Stomach (tissue), 9 donors: Measurements from ENCODE around the gene GPR42. TPM values are rescaled to one million over a fixed set of nuclear protein-coding genes. Genes with fewer than 3 reads are reported as not detected.
"Not testable (repeated sequence)": the region's sequence is repeated elsewhere in the genome, so short reads cannot be mapped to it uniquely, and the experiment has no call there.

Source experiments
- DNase-seq, 2 donors: peaks; one replicate each; pipeline versions ENCODE4 v3.0.0 to v3.0.0-alpha.2; 2013 to 2019
- H3K27ac ChIP-seq, 5 donors: fragments of 200-600 bp in 4 of 5; sonication (generic) in 4 of 5; one replicate each; pipeline ENCODE4 v1.5.1; 2013 to 2019; ENCODE audit warnings: mild to moderate bottlenecking in 1 of 5, moderate library complexity in 1 of 5
- H3K27me3 ChIP-seq, 3 donors: fragments of 200-600 bp; sonication (generic); one replicate each; pipeline ENCODE4 v1.5.1; 2017 to 2019; ENCODE audit warnings: mixed run types in 1 of 3
- H3K36me3 ChIP-seq, 4 donors: fragments of 200-600 bp; sonication (generic); 1 replicate in 3 of 4; 2 replicates in 1 of 4; pipeline ENCODE4 v1.5.1; 2016 to 2019
- H3K4me1 ChIP-seq, 4 donors: fragments of 200-600 bp; sonication (generic); one replicate each; pipeline ENCODE4 v1.5.1; 2016 to 2019
- H3K4me3 ChIP-seq, 4 donors: fragments of 200-600 bp; sonication (generic) in 3 of 4; one replicate each; pipeline ENCODE4 v1.5.1; 2016 to 2019; ENCODE audit warnings: mild to moderate bottlenecking in 1 of 4
- H3K9me3 ChIP-seq, 4 donors: fragments of 200-600 bp; sonication (generic); one replicate each; pipeline ENCODE4 v1.5.1; 2016 to 2019
- CTCF ChIP-seq, 7 experiments: fragments of 450-650 bp in 4 of 7; fragments of 200-600 bp in 3 of 7; sonication (generic) in 3 of 7; IDR thresholded peaks; one replicate each; pipeline ENCODE4 v1.5.1; 2016 to 2019; ENCODE audit warnings: antibody characterized with exemption in 7 of 7, control low read depth in 2 of 7, mild to moderate bottlenecking in 1 of 7
- EP300 ChIP-seq: sonication (generic); formaldehyde crosslinking; IDR thresholded peaks from one replicate; pipeline ENCODE4 v1.6.1; 2017; ENCODE audit warnings: antibody characterized with exemption
- POLR2A ChIP-seq, 4 donors: fragments of 450-650 bp; IDR thresholded peaks; one replicate each; pipeline ENCODE4 v1.6.1; 2016; ENCODE audit warnings: antibody characterized with exemption in 4 of 4, control low read depth in 2 of 4, mild to moderate bottlenecking in 1 of 4, moderate library complexity in 1 of 4
- POLR2AphosphoS5 ChIP-seq, 3 donors: sonication (generic); formaldehyde crosslinking; IDR thresholded peaks; one replicate each; pipeline ENCODE4 v1.6.1; 2016; ENCODE audit warnings: antibody characterized with exemption in 3 of 3
- WGBS, 5 donors: extraction: QIAGEN DNeasy Blood & Tissue Kit in 3 of 5; methylation state at CpG; one replicate each; pipeline versions ENCODE4 v1.1.5 to v1.1.7; 2013 to 2018; 5-methylcytosine and 5-hydroxymethylcytosine counted together
- intact Hi-C: fragments of 100-400 bp; cut with DNase I; formaldehyde crosslinking; loops from one replicate; pipeline ENCODE4 v1.15.1; 2023; ENCODE audit warnings: low total_unique reads
- polyA plus RNA-seq, 3 donors: library from polyadenylated mRNA; stranded (reverse); fragments of 200-250 nt; gene quantifications; one replicate each; pipeline ENCODE4 v1.2.3, GENCODE V29; 2013
- total RNA-seq, 5 donors: library from RNA; depleted of rRNA; stranded (reverse); fragments of >200 nt; gene quantifications; one replicate each; pipeline versions ENCODE4 v1.1.0 to v1.2.3, GENCODE V29; 2014 to 2016
- donor health status: healthy with polysubstance abuse.
- donor health status: Bipolar disorder and iron deficiency.
- donor health status: healthy.

GPR42 gene
- total and polyA plus RNA-seq, 8 donors: 0.19 TPM; not detected in 7

- Histone ChIP-seq H3K27ac (no peak overlapping the region), H3K4me3 (no peak overlapping the region), H3K27me3 (peaks cover 0 to 26% (median 0%) of the 10 kb centered on the region in 3 donors), H3K36me3 (no peaks in the 10 kb centered on the region), H3K4me1 (peaks cover 0 to 35% (median 12%) of the 10 kb centered on the region in 4 donors), H3K9me3 (no peaks in the 10 kb centered on the region)
- 89 to 92% (median 91%) methylated on average over 8 of the region's 8 CpGs for WGBS, 5 donors
- DNase-seq: no peak
- TF ChIP-seq POLR2AphosphoS5 (IDR thresholded peaks at IDR 0.05) (no peak), POLR2A (IDR thresholded peaks at IDR 0.05) (no peak), CTCF (IDR thresholded peaks at IDR 0.05) (no peak), EP300 (no peak)
- intact Hi-C loops: loop anchor here (5.0 kb wide), 1 partner anchor 112 kb away; no protein-coding TSS in a partner anchor
Measured at GRCh38 chr19:35354898-35355297, 16.0 kb upstream of the GPR42 start.

- H3K9me3 ChIP-seq: no peaks in the 10 kb centered on the region
- H3K27ac ChIP-seq: no peak overlapping the region
- intact Hi-C loops: loop anchor here (5.0 kb wide), 1 partner anchor 111 kb away; no protein-coding TSS in a partner anchor
- peaks cover 0 to 35% (median 13%) of the 10 kb centered on the region in 4 donors for H3K4me1 ChIP-seq
- WGBS, 5 donors: 44 to 58% (median 51%) methylated on average over 6 of the region's 6 CpGs
- peaks cover 0 to 15% (median 0%) of the 10 kb centered on the region in 3 donors for H3K27me3 ChIP-seq
- H3K36me3 ChIP-seq: no peaks in the 10 kb centered on the region
- TF ChIP-seq CTCF (IDR thresholded peaks at IDR 0.05): no peak
- TF ChIP-seq POLR2A (IDR thresholded peaks at IDR 0.05): no peak
- TF ChIP-seq POLR2AphosphoS5 (IDR thresholded peaks at IDR 0.05): no peak
- no peak overlapping the region for H3K4me3 ChIP-seq
- DNase-seq: no peak
Measured at GRCh38 chr19:35355791-35356460, 14.9 kb upstream of the GPR42 start.

DNA sequence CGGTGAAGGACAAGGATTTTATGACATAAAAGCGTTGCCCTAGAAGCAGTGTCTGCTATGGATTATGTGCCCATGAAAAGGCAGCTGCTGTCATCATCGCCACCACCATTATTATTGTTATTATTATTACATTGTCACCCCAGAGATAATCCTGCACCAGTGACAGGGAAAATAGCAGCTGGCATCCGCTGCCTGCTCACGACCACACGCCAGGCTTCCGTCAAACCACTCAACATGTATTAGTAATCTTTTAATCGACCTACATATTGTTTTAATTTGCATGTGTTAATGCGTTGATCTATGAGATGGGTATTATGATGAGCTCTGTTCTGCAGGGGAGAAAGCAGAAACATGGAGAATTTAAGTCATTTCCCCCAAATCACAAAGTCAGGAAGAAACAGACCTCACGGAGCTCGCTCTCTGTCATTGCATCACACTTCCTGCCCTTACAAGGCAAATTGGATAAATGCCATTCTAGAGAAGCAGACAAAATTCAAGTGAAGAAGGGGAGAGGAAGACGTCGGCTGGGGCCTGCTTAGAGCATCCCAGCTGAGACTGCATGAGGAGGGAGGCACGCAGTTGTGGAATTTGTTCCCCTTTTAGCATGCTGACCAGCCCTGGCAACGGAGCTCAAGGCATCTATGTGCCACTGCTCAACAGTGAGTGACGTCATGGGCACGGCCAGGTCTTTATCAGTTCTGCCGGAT lies 12.8 kb upstream of the GPR42 start, which contains the start of gene FFAR3:
Gene FFAR3, plus strand, starts transcription at position 594 of the 707 bp plus-strand sequence. CDS start 431 bp downstream, outside the sequence.
- H3K9me3 ChIP-seq: no peaks in the 10 kb centered on the region
- peak within 1 kb of the TSS in 1 of 5 donors; percentile 6 for H3K27ac ChIP-seq
- peak; percentile 65 to 75 for DNase-seq
- H3K4me1 ChIP-seq: peaks cover 0 to 27% (median 11%) of the 10 kb centered on the region in 4 donors
- WGBS, 5 donors: 33 to 49% (median 39%) methylated on average over 18 of the region's 18 CpGs
- intact Hi-C loops: loop anchor here (5.0 kb wide), 1 partner anchor 109 kb away; no protein-coding TSS in a partner anchor
- H3K27me3 ChIP-seq: no peaks in the 10 kb centered on the region
- TF ChIP-seq POLR2AphosphoS5 (IDR thresholded peaks at IDR 0.05): no peak
- TF ChIP-seq CTCF (IDR thresholded peaks at IDR 0.05): peak in 1 of 7 experiments; percentile 1
- no peak for TF ChIP-seq POLR2A (IDR thresholded peaks at IDR 0.05)
- no peak for TF ChIP-seq EP300
- H3K36me3 ChIP-seq: no peaks in the 10 kb centered on the region
- no peak within 1 kb of the TSS for H3K4me3 ChIP-seq

DNA sequence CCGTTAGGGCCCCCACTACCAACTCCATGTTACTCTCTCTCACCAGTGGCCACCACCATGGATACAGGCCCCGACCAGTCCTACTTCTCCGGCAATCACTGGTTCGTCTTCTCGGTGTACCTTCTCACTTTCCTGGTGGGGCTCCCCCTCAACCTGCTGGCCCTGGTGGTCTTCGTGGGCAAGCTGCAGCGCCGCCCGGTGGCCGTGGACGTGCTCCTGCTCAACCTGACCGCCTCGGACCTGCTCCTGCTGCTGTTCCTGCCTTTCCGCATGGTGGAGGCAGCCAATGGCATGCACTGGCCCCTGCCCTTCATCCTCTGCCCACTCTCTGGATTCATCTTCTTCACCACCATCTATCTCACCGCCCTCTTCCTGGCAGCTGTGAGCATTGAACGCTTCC lies 12.0 kb upstream of the GPR42 start:
- DNase-seq, H3K9me3 ChIP-seq, H3K36me3 ChIP-seq, H3K4me3 ChIP-seq, H3K27ac ChIP-seq, H3K27me3 ChIP-seq: not testable (repeated sequence)
- 75 to 85% (median 81%) methylated on average over 6 to 11 of the region's 16 CpGs; no CpG with 5 or more reads in 1 of the 5 donors for WGBS, 5 donors
- H3K4me1 ChIP-seq: peaks cover 0 to 20% (median 9%) of the 10 kb centered on the region in 4 donors
- intact Hi-C loops: loop anchor here (5.0 kb wide), 1 partner anchor 108 kb away; no protein-coding TSS in a partner anchor

DNA sequence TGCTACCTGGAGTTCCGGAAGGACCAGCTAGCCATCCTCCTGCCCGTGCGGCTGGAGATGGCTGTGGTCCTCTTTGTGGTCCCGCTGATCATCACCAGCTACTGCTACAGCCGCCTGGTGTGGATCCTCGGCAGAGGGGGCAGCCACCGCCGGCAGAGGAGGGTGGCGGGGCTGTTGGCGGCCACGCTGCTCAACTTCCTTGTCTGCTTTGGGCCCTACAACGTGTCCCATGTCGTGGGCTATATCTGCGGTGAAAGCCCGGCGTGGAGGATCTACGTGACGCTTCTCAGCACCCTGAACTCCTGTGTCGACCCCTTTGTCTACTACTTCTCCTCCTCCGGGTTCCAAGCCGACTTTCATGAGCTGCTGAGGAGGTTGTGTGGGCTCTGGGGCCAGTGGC lies 11.5 kb upstream of the GPR42 start:
- not testable (repeated sequence) for H3K9me3 ChIP-seq, H3K36me3 ChIP-seq, DNase-seq, H3K4me3 ChIP-seq, H3K27me3 ChIP-seq, H3K27ac ChIP-seq
- peaks cover 0 to 16% (median 9%) of the 10 kb centered on the region in 4 donors for H3K4me1 ChIP-seq
- WGBS, 5 donors: 86 to 100% (median 92%) methylated on average over 5 to 20 of the region's 21 CpGs
- intact Hi-C loops: loop anchor here (5.0 kb wide), 1 partner anchor 108 kb away; no protein-coding TSS in a partner anchor

DNA sequence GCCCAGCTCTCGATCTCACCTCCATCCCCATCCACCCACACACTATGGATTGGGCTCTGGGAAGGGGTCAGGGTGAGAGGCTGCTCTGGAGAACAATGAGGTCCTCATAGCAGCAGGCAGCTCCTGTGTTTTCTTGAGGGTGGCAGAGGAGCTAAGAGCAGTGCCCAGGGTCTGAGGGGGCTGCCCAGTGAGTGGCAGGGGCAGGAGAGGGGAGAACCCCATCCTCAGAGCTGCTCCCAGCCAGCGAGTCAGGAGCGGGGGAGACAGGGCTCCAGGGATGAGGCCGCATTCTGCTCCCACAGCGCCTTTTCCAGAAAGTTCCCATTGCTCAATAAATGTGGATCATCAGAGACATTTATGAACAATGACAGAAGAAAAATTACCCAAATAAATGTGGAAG lies 10.8 kb upstream of the GPR42 start:
- H3K4me3 ChIP-seq, H3K36me3 ChIP-seq, H3K9me3 ChIP-seq, DNase-seq, H3K27ac ChIP-seq, intact Hi-C loops, H3K27me3 ChIP-seq: not testable (repeated sequence)
- H3K4me1 ChIP-seq: peaks cover 0 to 16% (median 9%) of the 10 kb centered on the region in 4 donors
- WGBS, 5 donors: 73 to 82% methylated on average over 2 of the region's 5 CpGs; no CpG with 5 or more reads in 3 of the 5 donors
